HepG2 (cell line): ENCODE data around the gene ATP6V1C2. TPM values are rescaled to one million over a fixed set of nuclear protein-coding genes. Genes with fewer than 3 reads are reported as not detected.

Source experiments
- ATAC-seq: fragments of 200-7000 bp; cut with Tn5 transposase; 3 replicates; pipeline ENCODE4 v1.9.1; 2020; ENCODE audit warnings: mild to moderate bottlenecking, moderate library complexity
- BruUV-seq: library from RNA; stranded (reverse); fragments of 400-500 nt; replicated peaks from 2 replicates; lab custom pipeline; 2021; lab: Mats Ljungman, UMichigan
- CTCF ChIA-PET: fragments of 300-600 bp; formaldehyde crosslinking; extraction: SDS; loops from one replicate; lab custom pipeline; 2021; ENCODE audit warnings: low total read pairs, inconsistent platforms, low intra/inter-chr PET ratio; lab: Yijun Ruan, JAX
- POLR2A ChIA-PET: fragments of 350-600 bp; sonication (Branson Sonifier 250); formaldehyde crosslinking; loops from one replicate; lab custom pipeline; 2020; ENCODE audit warnings: antibody characterized with exemption, inconsistent platforms; lab: Yijun Ruan, JAX
- DNase-seq: peaks from one replicate; pipeline ENCODE4 v3.0.0-alpha.2; 2015; ENCODE audit warnings: low spot score
- FAIRE-seq: peaks from 3 replicates; lab custom pipeline; 2011; peaks lifted over from hg19 to GRCh38; lab: Jason Lieb, UNC
- H2AFZ ChIP-seq: one replicate; pipeline ENCODE4 v1.6.1; 2011; ENCODE audit warnings: low read length, inconsistent platforms
- H3K27ac ChIP-seq: fragments of 300-600 bp; 3 replicates; pipeline ENCODE4 v1.8.0; 2011; ENCODE audit warnings: mixed run types, mild to moderate bottlenecking, mixed read lengths, low read length, inconsistent platforms; ENCODE audit not compliant: insufficient read depth; ENCODE audit errors: extremely low read length
- H3K27me3 ChIP-seq, 2 experiments: fragments of 200-600 bp in 1 of 2; 2 replicates in 1 of 2; 3 replicates in 1 of 2; pipeline versions ENCODE4 v1.6.0 to v1.8.0; 2011; ENCODE audit warnings: low read length in 2 of 2, mild to moderate bottlenecking in 2 of 2, moderate library complexity in 2 of 2, inconsistent platforms in 1 of 2; ENCODE audit not compliant: insufficient read depth in 2 of 2, control insufficient read depth in 1 of 2
- H3K36me3 ChIP-seq, 2 experiments: fragments of 200-600 bp in 1 of 2; replicated peaks in 1 of 2; 2 replicates in 1 of 2; 3 replicates in 1 of 2; pipeline versions ENCODE4 v1.5.1 to v1.8.0; 2011; ENCODE audit warnings: low read length in 2 of 2, inconsistent platforms in 1 of 2; ENCODE audit not compliant: insufficient read depth in 2 of 2, control insufficient read depth in 1 of 2
- H3K4me1 ChIP-seq: 2 replicates; pipeline ENCODE4 v1.5.1; 2012; ENCODE audit warnings: low read length, inconsistent platforms; ENCODE audit not compliant: insufficient read depth
- H3K4me2 ChIP-seq: 2 replicates; pipeline ENCODE4 v1.6.0; 2011; ENCODE audit warnings: low read depth, low read length, inconsistent platforms
- H3K4me3 ChIP-seq, 3 experiments: fragments of 200-600 bp in 1 of 3; sonication (generic), shearing (Covaris generic) in 1 of 3; replicated peaks in 1 of 3; 2 replicates each; pipeline ENCODE4 v1.5.1; 2011 to 2016; ENCODE audit warnings: low read length in 3 of 3, inconsistent platforms in 2 of 3, low read depth in 2 of 3, mild to moderate bottlenecking in 2 of 3, control low read depth in 1 of 3, mixed read lengths in 1 of 3; ENCODE audit not compliant: insufficient read depth in 1 of 3
- H3K79me2 ChIP-seq: one replicate; pipeline ENCODE4 v1.6.1; 2011; ENCODE audit warnings: low read length, inconsistent platforms; ENCODE audit not compliant: insufficient read depth
- H3K9ac ChIP-seq: 2 replicates; pipeline ENCODE4 v1.6.0; 2011; ENCODE audit warnings: mild to moderate bottlenecking, low read depth, low read length, inconsistent platforms; ENCODE audit not compliant: insufficient read depth
- H3K9me3 ChIP-seq: 2 replicates; pipeline ENCODE4 v1.5.1; 2012; ENCODE audit warnings: mild to moderate bottlenecking, low read length
- H4K20me1 ChIP-seq: 2 replicates; pipeline ENCODE4 v1.6.0; 2011; ENCODE audit warnings: inconsistent platforms, mild to moderate bottlenecking, low read length, moderate library complexity; ENCODE audit not compliant: insufficient read depth
- ARID5B ChIP-seq: IDR thresholded peaks from 2 replicates; pipeline ENCODE4 v1.4.0; 2020; ENCODE audit warnings: mild to moderate bottlenecking, missing genetic modification reagents
- DNMT3B ChIP-seq: conservative IDR thresholded peaks from 2 replicates; pipeline ENCODE4 v1.6.1; 2016; ENCODE audit warnings: missing biosample characterization, control low read depth
- FOSL2 ChIP-seq: sonication (generic); formaldehyde crosslinking; IDR thresholded peaks from 2 replicates; pipeline ENCODE4 v1.4.0; 2020; ENCODE audit warnings: missing genetic modification reagents
- KDM1A ChIP-seq: IDR thresholded peaks from 2 replicates; pipeline ENCODE4 v1.6.1; 2016; ENCODE audit warnings: missing compliant biosample characterization
- MIER2 ChIP-seq: IDR thresholded peaks from 2 replicates; pipeline ENCODE4 v1.6.1; 2016; ENCODE audit warnings: missing biosample characterization, missing genetic modification reagents
- MLLT10 ChIP-seq: sonication (generic); formaldehyde crosslinking; IDR thresholded peaks from 2 replicates; pipeline ENCODE4 v1.4.0; 2020; ENCODE audit warnings: missing genetic modification reagents
- MXD4 ChIP-seq: IDR thresholded peaks from 2 replicates; pipeline ENCODE4 v1.6.1; 2016; ENCODE audit warnings: mild to moderate bottlenecking, missing biosample characterization, missing genetic modification reagents
- RCOR2 ChIP-seq: IDR thresholded peaks from 2 replicates; pipeline ENCODE4 v1.6.1; 2016; ENCODE audit warnings: missing biosample characterization, missing genetic modification reagents
- SKIL ChIP-seq: sonication (generic); formaldehyde crosslinking; IDR thresholded peaks from 2 replicates; pipeline ENCODE4 v1.8.0; 2022; ENCODE audit warnings: missing genetic modification reagents, mild to moderate bottlenecking, moderate library complexity, borderline replicate concordance
- SMARCE1 ChIP-seq: fragments of 450-650 bp; IDR thresholded peaks from 2 replicates; pipeline ENCODE4 v1.6.1; 2017; ENCODE audit warnings: borderline replicate concordance
- ZNF776 ChIP-seq: sonication (generic); formaldehyde crosslinking; IDR thresholded peaks from 2 replicates; pipeline ENCODE4 v1.4.0; 2020; ENCODE audit warnings: mild to moderate bottlenecking, missing genetic modification reagents
- WGBS: methylation state at CpG from one replicate; pipeline ENCODE4 v1.1.6; 2017; ENCODE audit warnings: low lambda C conversion rate; 5-methylcytosine and 5-hydroxymethylcytosine counted together
- in situ Hi-C: cut with HindIII; loops from 2 replicates; pipeline ENCODE4 v1.10.0; 2017; ENCODE audit warnings: low pct_unique_long_range_greater_than_20kb; ENCODE audit not compliant: extremely low pct_ligation_motif_present
- intact Hi-C: fragments of 100-400 bp; cut with micrococcal nuclease; formaldehyde crosslinking; loops from one replicate; pipeline ENCODE4 v1.10.0; 2022; ENCODE audit not compliant: unreplicated experiment
- polyA plus RNA-seq, 8 experiments: library from polyadenylated mRNA; depleted of rRNA in 3 of 8; stranded (reverse) in 7 of 8; unstranded in 1 of 8; fragments of >200 nt; fragmentation: Illumina TruSeq in 4 of 8; extraction: Trizol in 4 of 8; gene quantifications; 2 replicates each; pipeline versions ENCODE4 v1.2.1 to v1.2.3, GENCODE V29; 2011 to 2016; ENCODE audit warnings: low read depth in 4 of 8, missing spikeins in 1 of 8, mixed read lengths in 1 of 8; ENCODE audit not compliant: insufficient read depth in 1 of 8
- total RNA-seq, 5 experiments: library from RNA; depleted of rRNA; stranded (reverse); fragments of >200 nt; fragmentation: Illumina TruSeq; extraction: Trizol; gene quantifications; 2 replicates each; pipeline ENCODE4 v1.2.3, GENCODE V29; 2016; ENCODE audit warnings: low read depth in 1 of 5
- TF ChIP-seq, protein P1 (sequence below): sonication (generic); formaldehyde crosslinking; IDR thresholded peaks from 2 replicates; pipeline ENCODE4 v1.9.0; 2022; ENCODE audit warnings: missing genetic modification reagents, mild to moderate bottlenecking, borderline replicate concordance
- TF ChIP-seq, protein P2 (sequence below), 2 experiments: fragments of 450-650 bp in 1 of 2; sonication (generic) in 1 of 2; formaldehyde crosslinking; IDR thresholded peaks; 2 replicates each; pipeline versions ENCODE4 v1.5.0 to v1.8.0; 2020 to 2022; ENCODE audit warnings: mild to moderate bottlenecking in 1 of 2, missing genetic modification reagents in 1 of 2

Gene ATP6V1C2
- total and polyA plus RNA-seq, 2 of the 13 experiments (the other 11 are each of a cell fraction or from before 2014, with no cell fraction given): 0.04 to 0.29 TPM

- WGBS: 74% methylated on average over 4 of the region's 4 CpGs
- Histone ChIP-seq H3K4me2 (no peak overlapping the region), H3K79me2 (peaks cover 2% of the 10 kb centered on the region), H3K4me3 (no peak overlapping the region), H4K20me1 (peaks cover 11% of the 10 kb centered on the region), H3K27ac (no peak overlapping the region), H3K36me3 (peaks cover 45 to 88% of the 10 kb centered on the region in 2 experiments), H3K9ac (no peak overlapping the region), H2AFZ (no peak overlapping the region), H3K4me1 (peaks cover 20% of the 10 kb centered on the region), H3K27me3 (no peaks in the 10 kb centered on the region), H3K9me3 (no peaks in the 10 kb centered on the region)
- intact Hi-C loops (no loop called here), in situ Hi-C loops (no loop called here)
- ATAC-seq (no peak), DNase-seq (peak; percentile 40), FAIRE-seq (peak; percentile 21)
- BruUV-seq: TSS peak; percentile 58
- TF ChIP-seq, protein P1, sequence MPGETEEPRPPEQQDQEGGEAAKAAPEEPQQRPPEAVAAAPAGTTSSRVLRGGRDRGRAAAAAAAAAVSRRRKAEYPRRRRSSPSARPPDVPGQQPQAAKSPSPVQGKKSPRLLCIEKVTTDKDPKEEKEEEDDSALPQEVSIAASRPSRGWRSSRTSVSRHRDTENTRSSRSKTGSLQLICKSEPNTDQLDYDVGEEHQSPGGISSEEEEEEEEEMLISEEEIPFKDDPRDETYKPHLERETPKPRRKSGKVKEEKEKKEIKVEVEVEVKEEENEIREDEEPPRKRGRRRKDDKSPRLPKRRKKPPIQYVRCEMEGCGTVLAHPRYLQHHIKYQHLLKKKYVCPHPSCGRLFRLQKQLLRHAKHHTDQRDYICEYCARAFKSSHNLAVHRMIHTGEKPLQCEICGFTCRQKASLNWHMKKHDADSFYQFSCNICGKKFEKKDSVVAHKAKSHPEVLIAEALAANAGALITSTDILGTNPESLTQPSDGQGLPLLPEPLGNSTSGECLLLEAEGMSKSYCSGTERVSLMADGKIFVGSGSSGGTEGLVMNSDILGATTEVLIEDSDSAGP (CRISPR knock-in tag): no peak
- TF ChIP-seq FOSL2 (CRISPR knock-in tag): peak; percentile 48; the same call in 1 of the 2 replicates
- 0 out of 2 replicates have a peak, but pooled peaks have one; percentile 39 for TF ChIP-seq DNMT3B
- no peak for TF ChIP-seq MIER2 (CRISPR knock-in tag)
- 0 out of 2 replicates have a peak, but pooled peaks have one; percentile 15 for TF ChIP-seq ARID5B (CRISPR knock-in tag)
- TF ChIP-seq MXD4 (CRISPR knock-in tag): no peak
- TF ChIP-seq SKIL (CRISPR knock-in tag): no peak
- TF ChIP-seq MLLT10 (CRISPR knock-in tag): no peak
- no peak for TF ChIP-seq SMARCE1
- TF ChIP-seq ZNF776 (CRISPR knock-in tag): no peak
- TF ChIP-seq KDM1A (CRISPR knock-in tag): no peak
- TF ChIP-seq, protein P2, sequence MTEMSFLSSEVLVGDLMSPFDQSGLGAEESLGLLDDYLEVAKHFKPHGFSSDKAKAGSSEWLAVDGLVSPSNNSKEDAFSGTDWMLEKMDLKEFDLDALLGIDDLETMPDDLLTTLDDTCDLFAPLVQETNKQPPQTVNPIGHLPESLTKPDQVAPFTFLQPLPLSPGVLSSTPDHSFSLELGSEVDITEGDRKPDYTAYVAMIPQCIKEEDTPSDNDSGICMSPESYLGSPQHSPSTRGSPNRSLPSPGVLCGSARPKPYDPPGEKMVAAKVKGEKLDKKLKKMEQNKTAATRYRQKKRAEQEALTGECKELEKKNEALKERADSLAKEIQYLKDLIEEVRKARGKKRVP (CRISPR knock-in tag; IDR thresholded peaks at IDR 0.05): no peak
- TF ChIP-seq RCOR2 (CRISPR knock-in tag): no peak
- POLR2A ChIA-PET: no interaction called here
- CTCF ChIA-PET: no interaction called here
Observed at GRCh38 chr2:10783421-10783820, 62.0 kb downstream of the ATP6V1C2 start.
